HG02610 (cell line): Measurements from ENCODE around the gene EFNA2.

ENCODE experiments used
- ATAC-seq: cut with Tn5 transposase; IDR thresholded peaks from one replicate; pipeline ENCODE4 v1.9.1; 2021; ENCODE audit warnings: mild to moderate bottlenecking, moderate library complexity; ENCODE audit not compliant: unreplicated experiment

EFNA2 gene

DNA sequence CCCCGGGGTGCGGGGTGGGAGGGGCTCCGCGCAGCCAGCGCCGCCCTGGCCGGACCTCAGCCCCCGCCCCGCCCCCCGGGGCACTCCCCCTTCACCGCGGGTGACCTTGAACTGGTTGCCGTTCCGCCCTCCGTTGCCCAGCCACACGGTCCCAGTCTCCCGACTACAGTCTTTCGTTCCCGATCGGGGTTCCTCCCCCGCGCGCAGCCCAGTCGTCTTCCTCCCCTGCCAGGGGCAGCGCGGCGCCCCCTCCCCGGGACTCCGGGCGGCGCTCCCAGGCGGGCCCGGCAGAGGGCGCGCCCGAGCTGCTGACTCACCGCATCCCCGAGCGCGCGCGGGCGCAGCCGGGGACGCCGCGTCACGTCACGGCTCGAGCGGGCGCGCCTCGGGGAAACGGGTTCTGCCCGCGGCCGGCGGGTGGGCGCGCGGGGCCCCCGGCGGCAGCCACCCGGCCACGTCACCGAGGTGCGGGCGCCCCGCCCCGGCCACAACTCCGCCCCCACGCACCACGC, 36.8 kb upstream of the EFNA2 start:
- ATAC-seq, result peak; percentile 15

DNA sequence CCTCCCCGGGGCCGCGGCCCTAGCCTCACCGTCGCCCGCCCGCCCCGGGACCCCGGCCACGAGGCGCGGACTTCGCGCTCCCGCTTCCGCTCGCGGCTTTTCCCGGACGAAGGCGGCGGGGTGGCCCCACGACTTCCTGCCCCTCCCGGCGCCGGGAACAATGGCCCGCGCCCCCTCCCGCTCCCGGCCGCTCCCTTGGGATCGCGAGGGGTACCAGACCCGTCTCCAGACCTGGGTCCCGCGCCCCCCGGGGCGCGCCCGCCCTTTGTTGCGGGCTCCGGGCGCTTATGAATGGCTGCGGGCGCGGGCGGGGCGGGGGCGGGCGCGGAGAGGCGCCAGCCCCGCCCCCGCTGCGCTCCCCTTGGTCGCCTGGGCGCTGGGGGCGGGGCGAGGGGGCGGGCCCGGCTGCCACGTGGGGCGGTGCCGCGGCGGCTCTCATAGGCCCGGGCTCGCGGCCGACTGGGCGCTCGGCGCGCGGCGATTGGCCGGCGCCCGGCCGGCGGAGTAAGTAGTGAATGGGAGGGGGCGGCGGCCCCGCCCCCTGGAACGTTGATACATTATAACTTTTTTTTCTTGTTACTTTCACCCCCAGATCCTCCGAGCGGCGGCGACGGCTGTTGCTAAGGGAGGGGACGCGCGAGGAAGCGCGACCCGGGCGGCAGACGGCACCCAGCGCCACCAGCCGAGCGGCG, 36.2 kb upstream of the EFNA2 start:
- ATAC-seq, result peak; percentile 39

DNA sequence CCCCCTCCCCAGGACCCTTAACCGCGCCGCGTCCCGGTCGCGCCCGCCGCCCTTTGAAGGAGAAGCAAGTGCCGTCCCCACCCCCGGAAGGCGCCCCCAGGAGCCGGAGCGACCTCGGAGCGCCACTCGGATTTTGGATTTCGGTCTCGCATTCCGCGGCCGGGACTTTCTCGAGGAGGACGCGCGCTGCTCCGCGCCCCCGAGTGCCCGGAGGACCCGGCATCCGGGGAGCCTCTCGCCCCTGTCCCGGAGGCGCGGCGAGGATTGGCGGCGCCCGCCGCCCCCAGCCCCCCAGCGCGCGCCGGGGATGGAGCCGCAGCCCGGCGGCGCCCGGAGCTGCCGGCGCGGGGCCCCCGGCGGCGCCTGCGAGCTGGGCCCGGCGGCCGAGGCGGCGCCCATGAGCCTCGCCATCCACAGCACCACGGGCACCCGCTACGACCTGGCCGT, 35.7 kb upstream of the EFNA2 start:
- ATAC-seq, result no peak

DNA sequence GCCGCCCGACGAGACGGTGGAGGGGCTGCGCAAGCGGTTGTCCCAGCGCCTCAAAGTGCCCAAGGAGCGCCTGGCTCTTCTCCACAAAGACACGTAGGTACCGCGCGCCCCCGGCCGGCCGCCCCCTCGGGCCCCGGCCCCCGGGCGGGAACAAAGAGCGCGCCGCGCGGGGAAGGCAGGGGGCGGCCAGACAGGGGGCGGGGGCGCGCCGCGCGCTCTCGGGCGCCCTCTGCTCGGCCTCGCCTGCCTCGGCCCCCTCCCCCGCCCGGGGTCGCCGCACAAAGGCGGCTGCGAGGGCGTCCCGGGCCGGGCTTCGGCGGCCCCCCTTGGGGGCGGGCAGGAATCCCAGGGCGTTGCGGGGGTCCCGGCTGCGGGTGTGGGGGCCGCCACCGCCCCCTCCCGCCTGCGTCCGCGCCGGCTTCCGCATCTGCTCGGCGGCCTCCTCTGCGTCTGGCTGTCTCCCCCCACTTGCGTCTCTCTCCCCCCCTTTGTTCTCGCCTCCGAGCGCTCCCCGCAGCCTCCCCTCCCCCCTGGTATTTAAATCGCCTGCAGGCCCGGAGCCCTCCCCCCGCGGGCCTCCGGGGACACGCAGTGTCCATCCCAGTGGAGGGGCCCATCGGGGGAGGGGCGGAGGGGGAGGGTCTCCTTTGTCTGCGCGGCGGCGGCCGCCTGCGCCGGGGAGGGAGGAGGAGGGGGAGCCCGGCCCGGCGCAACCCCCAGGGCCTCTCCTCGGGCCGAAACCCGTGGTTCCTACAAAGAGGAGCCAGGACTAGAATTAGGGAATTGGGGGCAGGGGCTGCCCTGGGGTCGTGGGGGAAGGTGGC, 35.0 kb upstream of the EFNA2 start:
- no peak for ATAC-seq

DNA sequence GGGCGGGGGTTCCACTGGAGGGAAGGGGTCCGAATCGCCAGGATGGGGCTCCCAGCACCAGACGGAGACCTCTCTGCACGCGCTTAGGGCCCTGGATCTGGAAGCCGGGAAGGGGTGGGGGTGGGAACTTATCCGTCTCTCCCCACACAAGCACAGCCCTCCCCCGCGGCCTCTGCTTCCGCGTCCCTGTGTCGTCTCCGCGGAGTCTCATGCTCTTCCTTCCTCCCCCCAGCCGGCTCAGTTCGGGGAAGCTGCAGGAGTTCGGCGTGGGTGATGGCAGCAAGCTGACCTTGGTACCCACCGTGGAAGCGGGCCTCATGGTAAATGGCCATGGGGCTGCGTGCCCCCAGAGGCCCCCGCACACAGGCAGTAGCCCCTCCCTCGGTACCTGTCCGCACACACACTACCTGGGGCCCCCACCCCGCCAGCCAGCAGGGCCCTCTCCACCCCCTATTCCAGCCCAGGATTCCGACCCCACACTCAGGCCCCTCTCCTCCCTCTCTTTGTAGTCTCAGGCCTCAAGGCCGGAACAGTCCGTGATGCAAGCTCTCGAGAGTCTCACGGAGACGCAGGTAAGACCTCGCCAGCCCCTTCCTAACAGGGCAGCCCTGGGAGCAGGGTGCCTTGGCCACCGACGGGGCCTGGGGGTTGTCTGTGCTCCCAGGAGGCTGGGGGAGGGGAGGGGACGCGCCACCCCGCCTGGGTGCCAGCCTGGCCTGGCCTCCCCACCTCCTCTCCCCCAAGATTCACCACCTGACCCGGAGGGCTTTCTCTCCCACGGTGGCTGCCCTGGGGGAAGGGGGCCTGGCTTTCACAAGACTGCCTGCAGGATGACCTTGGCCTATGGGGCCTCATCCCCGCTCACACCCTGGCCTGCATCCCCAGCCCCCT, 34.1 kb upstream of the EFNA2 start:
- no peak for ATAC-seq

DNA sequence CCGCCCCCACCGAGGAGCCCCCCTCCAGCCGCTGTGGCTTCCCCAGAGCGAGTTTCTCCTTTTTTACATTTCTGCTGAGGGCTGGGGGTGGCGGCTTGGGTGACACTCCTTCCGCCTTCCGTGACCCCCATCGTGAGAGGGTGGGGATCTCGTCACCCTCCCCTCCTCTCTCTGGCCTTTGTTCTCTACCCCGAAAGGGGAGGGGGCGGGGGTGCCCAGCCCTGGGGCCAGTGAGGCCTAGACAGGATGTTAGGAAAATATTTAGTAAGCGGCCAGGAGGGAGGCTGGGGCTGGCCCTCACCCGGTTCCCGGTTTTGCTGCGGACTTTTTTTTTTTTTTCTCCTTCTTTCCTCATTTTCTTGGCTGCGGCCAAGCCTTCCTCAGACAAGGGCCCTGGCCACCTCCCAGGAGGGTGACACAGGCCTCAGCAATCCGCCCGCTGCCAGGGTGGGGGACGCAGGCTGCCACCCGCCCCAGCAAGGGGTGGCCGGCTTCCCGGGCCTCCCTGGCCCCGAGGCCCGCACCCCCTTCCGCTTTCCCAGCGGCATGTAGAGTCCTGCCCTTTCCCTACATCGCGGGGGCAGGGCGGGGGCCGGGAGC, 33.4 kb upstream of the EFNA2 start:
- no peak for ATAC-seq

DNA sequence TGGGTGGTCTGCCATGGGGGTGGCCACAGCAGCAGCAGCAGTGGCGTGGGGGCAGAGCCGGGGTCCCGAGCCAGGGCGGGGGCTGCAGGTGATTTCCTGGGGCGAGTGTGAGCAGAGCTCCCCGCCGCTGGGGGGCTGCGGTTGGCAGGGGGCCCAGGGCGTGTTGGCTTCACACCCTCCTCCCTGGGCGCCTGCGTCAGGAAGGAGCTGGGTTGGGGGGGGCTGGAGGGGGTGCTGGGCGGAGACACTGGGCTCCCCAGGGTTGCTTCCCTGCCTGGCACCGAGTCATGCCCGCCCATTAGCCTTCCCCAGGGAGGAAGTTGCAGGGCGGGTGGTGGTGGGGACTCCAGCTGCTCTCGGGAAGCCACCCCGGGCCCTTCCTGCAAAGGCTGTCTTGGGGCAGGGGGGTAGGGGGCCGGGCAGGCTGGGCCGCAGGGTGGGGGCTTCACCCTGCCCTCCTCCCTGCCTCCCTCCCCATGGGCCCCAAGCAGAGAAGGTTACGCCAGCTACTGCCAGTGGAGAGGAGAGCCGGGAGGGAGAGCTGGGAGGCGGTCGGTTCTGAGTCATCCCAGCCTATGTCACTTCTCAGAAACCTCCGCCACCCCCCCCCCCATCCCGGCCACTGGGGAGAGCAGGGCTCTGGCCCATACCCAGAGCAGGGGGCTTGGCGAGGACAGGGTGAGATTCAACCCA, 32.7 kb upstream of the EFNA2 start:
- no peak for ATAC-seq

DNA sequence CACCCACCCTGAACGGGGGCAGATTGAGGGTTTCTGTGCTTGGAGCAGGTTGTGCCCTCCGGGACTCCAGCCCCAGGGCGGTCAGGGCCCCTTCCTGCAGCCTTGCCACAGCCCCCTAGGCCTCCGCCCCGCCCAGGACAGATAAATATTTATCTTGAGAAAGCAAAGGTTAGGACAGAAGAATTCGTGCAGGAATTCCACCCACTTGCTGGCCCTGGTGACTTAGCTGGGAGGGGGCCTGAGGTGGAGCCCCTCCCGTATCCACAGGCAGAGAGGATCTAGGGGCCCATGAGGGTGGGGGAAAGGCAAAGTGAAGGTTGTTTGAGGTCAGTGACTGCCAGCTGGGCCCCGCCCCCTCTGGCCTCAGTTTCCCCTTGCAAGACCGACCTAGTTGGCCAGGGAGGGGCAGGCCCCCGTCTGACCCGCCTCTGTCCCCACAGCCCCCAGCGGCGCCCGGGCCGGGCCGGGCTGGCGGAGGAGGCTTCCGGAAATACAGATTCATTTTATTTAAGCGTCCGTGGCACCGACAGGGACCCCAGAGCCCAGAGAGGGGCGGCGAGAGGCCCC, 32.1 kb upstream of the EFNA2 start:
- no peak for ATAC-seq

DNA sequence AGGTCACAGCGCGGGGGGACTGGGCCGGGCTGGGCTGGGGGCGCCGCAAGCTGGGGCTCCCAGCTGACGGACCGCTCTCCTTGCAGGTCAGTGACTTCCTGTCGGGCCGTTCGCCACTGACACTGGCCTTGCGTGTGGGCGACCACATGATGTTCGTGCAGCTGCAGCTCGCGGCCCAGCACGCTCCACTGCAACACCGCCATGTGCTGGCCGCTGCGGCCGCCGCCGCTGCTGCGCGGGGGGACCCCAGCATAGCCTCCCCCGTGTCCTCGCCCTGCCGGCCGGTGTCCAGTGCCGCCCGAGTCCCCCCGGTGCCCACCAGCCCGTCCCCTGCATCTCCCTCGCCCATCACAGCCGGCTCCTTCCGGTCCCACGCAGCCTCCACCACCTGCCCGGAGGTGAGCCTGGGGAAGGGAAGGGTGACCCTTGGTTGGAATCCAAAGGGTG, 31.6 kb upstream of the EFNA2 start:
- no peak for ATAC-seq

DNA sequence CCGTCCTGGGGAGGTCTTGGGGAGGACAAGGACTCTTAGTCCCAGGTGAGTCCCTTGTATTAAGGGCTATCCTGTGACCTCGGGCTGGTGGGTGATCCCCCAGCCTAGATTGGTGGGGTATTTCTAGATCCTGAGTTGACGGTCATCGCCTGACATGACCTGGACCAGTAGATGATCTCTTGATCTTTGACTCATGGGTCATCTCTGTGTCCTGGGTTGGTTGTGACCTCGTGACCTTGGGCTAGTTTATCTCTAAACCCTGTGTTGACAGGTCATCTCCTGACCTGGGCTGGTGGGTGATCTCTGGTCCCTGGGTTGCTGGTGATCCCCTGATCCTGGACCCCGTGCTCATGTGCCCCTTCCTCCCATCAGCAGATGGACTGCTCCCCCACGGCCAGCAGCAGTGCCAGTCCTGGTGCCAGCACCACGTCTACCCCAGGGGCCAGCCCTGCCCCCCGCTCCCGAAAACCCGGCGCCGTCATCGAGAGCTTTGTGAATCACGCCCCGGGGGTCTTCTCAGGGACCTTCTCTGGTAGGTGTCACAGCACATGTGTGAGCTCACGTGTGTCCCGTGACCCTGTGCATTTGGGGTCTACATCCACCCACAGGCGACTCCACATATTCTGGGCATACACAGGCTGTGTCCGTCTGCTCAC, 31.0 kb upstream of the EFNA2 start:
- ATAC-seq, result no peak

DNA sequence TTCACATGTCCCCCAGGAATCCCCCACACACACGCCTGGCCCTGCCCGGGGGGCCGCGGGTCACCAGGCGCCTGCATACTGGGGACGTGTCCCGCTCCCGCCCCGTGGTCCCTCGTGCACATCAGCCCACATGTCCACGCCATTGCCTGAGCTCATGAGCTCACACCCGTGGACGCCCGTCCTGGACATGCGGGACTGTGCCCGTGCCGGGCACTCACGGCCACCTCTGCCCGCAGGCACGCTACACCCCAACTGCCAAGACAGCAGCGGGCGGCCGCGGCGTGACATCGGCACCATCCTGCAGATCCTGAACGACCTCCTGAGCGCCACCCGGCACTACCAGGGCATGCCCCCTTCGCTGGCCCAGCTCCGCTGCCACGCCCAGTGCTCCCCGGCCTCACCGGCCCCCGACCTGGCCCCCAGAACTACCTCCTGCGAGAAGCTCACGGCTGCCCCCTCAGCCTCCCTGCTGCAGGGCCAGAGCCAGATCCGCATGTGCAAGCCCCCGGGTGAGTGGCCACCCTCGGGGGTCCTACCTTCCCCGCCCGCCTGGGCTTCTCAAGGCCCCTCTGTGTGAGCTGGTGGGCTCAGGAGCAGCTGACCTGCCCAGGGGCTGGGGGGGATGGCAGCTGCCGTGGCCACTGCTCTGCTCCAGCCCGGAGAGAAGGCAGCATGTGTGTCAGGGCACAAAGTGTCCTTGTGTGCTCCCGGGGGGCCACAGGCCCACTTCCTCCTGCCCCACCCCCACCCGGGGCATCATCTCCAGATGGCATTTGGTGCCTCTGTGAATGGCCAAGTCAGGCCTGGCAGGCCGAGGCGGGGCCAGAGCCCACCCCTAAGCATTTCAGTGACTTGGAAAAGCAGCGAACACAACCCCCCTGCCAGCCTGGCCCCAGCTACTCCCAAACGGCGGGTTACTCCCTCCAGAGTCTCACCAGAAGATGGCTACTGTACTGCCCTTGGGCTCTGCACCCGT, 30.2 kb upstream of the EFNA2 start:
- ATAC-seq, result no peak

DNA sequence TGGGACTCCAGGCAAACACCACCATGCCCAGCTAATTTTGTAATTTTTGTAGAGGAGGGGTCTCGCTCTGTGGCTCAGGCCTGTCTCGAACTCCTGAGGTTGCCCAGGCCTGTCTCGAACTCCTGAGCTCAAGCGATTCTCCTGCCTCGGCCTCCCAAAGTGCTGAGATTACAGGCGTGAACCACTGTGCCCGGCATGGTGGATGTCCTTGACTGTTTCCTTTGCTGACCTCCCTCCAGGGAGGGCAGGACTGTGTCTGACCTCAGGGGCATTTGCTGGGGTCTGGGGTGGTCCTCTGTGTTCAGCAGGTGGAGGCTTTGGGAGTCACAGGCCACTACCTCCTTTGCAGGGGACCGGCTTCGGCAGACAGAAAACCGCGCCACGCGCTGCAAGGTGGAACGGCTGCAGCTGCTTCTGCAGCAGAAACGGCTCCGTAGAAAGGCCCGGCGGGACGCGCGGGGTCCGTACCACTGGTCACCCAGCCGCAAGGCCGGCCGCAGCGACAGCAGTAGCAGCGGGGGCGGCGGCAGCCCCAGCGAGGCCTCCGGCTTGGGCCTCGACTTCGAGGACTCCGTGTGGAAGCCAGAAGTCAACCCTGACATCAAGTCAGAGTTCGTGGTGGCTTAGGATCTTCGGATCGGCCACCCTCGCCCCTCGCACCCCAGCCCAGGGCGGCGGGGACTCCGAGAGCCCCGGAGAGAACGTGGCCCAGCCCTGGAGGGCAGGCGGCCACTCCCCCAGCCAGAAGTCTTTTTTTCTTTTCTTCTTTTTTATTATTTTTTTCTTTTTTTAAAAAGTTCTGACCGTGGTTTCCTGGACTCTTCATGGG, 28.8 kb upstream of the EFNA2 start:
- no peak for ATAC-seq

DNA sequence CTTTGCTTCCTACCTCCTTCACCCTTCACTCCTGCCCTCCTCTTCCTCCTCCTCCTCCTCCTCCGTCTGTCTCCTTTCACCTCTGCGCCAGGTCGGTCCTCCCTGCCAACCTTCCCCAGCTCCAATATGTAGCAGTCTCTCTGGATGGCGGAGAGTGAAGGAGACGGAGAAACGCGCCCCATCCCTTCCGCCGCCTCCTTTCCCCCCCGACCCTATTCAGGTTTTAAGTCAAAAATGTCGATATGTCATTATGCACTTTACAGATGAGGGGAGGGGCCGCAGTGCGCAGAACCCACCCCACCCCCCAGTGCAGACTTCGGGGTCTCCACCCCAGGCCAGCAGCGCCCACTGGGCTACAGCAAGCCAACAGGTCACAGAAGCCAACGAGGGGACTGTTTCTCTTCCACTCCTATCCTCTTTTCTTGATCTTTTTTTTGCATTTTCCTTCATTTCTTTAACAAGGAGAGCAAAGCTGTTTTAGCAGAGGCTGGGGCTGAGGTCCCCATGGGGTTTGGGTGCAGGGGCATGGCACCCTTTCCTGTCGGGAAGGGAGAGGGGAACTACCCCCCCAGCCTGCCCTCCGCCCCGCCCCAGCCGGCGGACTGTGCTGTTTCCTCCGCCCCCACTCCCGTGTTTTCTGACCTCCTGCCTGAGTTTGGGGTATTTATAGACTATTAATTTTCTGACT, 28.1 kb upstream of the EFNA2 start:
- no peak for ATAC-seq

DNA sequence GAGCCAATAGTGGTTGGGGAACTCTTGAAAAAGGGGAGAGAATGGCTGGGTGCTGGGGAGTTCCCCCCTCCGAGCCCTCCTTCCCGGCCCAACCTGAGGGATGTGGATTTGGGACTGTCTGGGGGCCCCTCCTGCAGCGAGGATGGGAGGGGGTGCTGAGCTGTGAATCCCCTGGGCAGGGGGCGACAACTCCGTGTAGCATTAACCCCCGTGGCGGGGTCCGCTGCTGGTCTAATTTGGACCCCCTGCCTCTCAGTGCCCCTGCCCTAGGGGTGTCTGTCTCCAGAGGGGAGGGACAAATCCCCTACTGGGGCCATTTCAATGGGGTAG, 27.5 kb upstream of the EFNA2 start:
- no peak for ATAC-seq

DNA sequence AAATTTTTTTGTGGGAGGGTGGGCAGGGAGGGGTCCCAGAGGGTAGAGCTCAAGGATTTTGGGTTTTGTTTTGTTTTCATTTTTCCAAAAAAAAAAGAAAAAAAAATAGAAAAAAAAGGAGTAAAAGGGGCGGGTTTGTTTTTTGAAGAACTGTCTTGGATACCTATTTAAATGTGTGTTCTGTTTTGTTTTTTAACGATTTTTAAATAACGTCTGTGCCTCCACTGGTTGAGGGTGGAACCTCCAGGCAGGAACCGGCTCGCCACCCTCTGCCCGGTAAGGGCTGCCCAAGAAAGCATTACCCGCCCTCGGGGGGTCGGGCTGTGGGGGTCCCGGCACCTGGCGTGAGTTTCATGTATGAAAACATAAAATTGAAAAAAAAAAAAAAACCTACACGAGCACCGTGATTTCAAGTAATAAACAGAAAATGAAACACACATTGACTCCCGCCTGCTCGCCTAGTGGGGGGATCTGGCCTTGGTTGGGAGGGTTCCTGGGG, 26.9 kb upstream of the EFNA2 start:
- no peak for ATAC-seq

DNA sequence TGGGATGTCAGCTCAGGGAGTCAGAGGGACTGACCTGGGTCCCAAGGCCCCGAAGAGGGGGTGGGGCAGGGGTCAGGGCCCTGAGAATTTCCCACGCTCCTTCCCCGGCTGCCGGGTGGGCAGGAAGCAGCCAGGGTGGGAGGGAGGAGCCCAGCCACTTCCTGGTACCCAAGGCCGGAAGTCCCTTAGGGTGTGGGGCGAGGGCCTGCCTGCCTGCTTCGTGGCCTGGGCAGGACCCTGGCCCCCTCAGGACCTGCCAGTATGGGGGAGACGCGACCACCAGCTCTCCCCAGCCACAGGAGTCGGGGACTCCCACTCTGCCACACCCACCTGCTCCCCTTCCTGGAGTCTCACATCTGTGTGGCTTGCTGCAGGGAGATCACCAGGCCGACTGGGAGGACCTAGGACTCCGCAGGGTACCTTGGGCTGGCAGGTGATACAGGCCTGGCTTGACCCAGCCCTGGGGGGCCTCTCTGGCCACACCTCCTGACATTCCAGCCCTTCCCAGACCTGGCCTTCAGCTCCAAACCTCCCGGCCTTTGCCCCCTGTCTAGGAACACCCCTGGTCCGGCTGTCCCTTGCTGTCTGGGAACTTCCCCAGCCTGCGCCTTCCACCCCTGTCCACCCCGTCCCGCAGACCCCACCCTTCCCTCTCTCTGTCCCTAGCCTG, 26.3 kb upstream of the EFNA2 start:
- ATAC-seq, result no peak
